H1 (cell line): ENCODE results near the gene MYADM.

Experiments used
- GTF2F1 ChIP-seq: IDR thresholded peaks from 2 replicates; pipeline ENCODE4 v1.6.1; 2012; ENCODE audit warnings: low read depth, low read length, improper control_type of control experiment, borderline replicate concordance
- NRF1 ChIP-seq: IDR thresholded peaks from 2 replicates; pipeline ENCODE4 v1.6.1; 2011; ENCODE audit warnings: mild to moderate bottlenecking, low read depth, low read length, improper control_type of control experiment
- POLR2A ChIP-seq, 2 experiments: IDR thresholded peaks; 1 replicate in 1 of 2; 2 replicates in 1 of 2; pipeline ENCODE4 v1.6.1; 2011; ENCODE audit warnings: low read depth in 2 of 2, low read length in 2 of 2, mild to moderate bottlenecking in 2 of 2; ENCODE audit errors: control extremely low read depth in 1 of 2
- POLR2AphosphoS5 ChIP-seq: IDR thresholded peaks from 2 replicates; pipeline ENCODE4 v1.6.1; 2011; ENCODE audit warnings: low read depth, low read length
- SIN3A ChIP-seq, 2 experiments: IDR thresholded peaks in 1 of 2; conservative IDR thresholded peaks in 1 of 2; 2 replicates each; pipeline ENCODE4 v1.6.1; 2011 to 2012; ENCODE audit warnings: low read length in 2 of 2, improper control_type of control experiment in 1 of 2, low read depth in 1 of 2, mild to moderate bottlenecking in 1 of 2
- YY1 ChIP-seq: IDR thresholded peaks from 2 replicates; pipeline ENCODE4 v1.6.1; 2011; ENCODE audit warnings: low read depth, mild to moderate bottlenecking, low read length
- TF ChIP-seq, protein P1 (sequence below), 3 experiments: IDR thresholded peaks; 1 replicate in 2 of 3; 2 replicates in 1 of 3; pipeline versions ENCODE4 v1.5.1 to v1.6.1; 2011; ENCODE audit warnings: low read length in 3 of 3, mild to moderate bottlenecking in 3 of 3, inconsistent platforms in 2 of 3, low read depth in 1 of 3, moderate library complexity in 1 of 3; ENCODE audit not compliant: insufficient read depth in 1 of 3; ENCODE audit errors: control extremely low read depth in 1 of 3
- TF ChIP-seq, protein P2 (sequence below): IDR thresholded peaks from 2 replicates; pipeline ENCODE4 v1.6.1; 2011; ENCODE audit warnings: low read depth, mild to moderate bottlenecking, low read length; ENCODE audit not compliant: insufficient read depth

GRCh38 chr19:53898636-53899341 is 31.1 kb downstream of the MYADM start:
- TF ChIP-seq NRF1, result no peak
- TF ChIP-seq SIN3A (conservative IDR thresholded peaks at IDR 0.05 in 1 of 2, IDR thresholded peaks at IDR 0.05 in 1 of 2; ENCODE audit: low read depth in 1 of 2, low read length in 2 of 2), result no peak
- no peak for TF ChIP-seq YY1
- TF ChIP-seq, protein P1, sequence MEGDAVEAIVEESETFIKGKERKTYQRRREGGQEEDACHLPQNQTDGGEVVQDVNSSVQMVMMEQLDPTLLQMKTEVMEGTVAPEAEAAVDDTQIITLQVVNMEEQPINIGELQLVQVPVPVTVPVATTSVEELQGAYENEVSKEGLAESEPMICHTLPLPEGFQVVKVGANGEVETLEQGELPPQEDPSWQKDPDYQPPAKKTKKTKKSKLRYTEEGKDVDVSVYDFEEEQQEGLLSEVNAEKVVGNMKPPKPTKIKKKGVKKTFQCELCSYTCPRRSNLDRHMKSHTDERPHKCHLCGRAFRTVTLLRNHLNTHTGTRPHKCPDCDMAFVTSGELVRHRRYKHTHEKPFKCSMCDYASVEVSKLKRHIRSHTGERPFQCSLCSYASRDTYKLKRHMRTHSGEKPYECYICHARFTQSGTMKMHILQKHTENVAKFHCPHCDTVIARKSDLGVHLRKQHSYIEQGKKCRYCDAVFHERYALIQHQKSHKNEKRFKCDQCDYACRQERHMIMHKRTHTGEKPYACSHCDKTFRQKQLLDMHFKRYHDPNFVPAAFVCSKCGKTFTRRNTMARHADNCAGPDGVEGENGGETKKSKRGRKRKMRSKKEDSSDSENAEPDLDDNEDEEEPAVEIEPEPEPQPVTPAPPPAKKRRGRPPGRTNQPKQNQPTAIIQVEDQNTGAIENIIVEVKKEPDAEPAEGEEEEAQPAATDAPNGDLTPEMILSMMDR (IDR thresholded peaks at IDR 0.05; ENCODE audit: control extremely low read depth in 1 of 3, insufficient read depth in 1 of 3, low read depth in 1 of 3, low read length in 3 of 3), result no peak
- TF ChIP-seq, protein P2, sequence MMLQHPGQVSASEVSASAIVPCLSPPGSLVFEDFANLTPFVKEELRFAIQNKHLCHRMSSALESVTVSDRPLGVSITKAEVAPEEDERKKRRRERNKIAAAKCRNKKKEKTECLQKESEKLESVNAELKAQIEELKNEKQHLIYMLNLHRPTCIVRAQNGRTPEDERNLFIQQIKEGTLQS, result no peak
- no peak for TF ChIP-seq POLR2A (IDR thresholded peaks at IDR 0.05; ENCODE audit: control extremely low read depth in 1 of 2, low read depth in 2 of 2, low read length in 2 of 2)
- no peak for TF ChIP-seq POLR2AphosphoS5
- no peak for TF ChIP-seq GTF2F1
